Measurements from ENCODE around the gene MLC1.

MLC1 gene

DNA sequence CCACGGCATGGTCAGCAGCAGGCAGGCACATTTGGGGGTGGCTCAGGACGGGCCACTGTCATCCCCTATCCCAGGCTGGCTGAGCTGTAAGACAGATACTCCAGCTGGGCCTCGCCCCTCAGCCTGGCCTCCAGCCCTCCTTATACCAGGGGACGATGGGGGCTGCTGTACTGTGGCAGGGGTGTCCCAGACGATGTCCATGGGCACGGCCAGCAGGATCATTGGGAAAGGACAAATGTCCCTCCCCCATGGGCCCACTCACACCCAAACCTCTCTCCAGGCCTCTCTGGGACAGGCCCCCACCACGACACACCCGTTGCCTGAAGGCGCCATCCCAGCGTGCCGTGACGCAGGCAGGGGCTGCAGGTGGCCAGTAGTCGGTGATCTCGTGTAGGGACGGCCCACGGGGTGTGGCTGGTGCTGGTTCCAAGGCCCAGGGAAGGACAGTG is 71.1 kb downstream of the MLC1 start:
- DNase-seq (ENCODE audit: low read depth) = no peak
- TF ChIP-seq, protein P1, sequence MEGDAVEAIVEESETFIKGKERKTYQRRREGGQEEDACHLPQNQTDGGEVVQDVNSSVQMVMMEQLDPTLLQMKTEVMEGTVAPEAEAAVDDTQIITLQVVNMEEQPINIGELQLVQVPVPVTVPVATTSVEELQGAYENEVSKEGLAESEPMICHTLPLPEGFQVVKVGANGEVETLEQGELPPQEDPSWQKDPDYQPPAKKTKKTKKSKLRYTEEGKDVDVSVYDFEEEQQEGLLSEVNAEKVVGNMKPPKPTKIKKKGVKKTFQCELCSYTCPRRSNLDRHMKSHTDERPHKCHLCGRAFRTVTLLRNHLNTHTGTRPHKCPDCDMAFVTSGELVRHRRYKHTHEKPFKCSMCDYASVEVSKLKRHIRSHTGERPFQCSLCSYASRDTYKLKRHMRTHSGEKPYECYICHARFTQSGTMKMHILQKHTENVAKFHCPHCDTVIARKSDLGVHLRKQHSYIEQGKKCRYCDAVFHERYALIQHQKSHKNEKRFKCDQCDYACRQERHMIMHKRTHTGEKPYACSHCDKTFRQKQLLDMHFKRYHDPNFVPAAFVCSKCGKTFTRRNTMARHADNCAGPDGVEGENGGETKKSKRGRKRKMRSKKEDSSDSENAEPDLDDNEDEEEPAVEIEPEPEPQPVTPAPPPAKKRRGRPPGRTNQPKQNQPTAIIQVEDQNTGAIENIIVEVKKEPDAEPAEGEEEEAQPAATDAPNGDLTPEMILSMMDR (IDR thresholded peaks at IDR 0.05; ENCODE audit: insufficient read depth, low read depth, low read length, missing control alignments) = no peak
- H3K4me3 ChIP-seq (ENCODE audit: low read length) = no peak overlapping the region

GRCh38 chr22:50012211-50013181 is 72.7 kb downstream of the MLC1 start, which contains the start of gene IL17REL:
IL17REL (minus strand) TSS chr22:50012765; CDS start chr22:50012646, 119 bp downstream.
- no peak for DNase-seq (ENCODE audit: low read depth)
- TF ChIP-seq, protein P1 (IDR thresholded peaks at IDR 0.05; ENCODE audit: insufficient read depth, low read depth, low read length, missing control alignments) = no peak

DNA sequence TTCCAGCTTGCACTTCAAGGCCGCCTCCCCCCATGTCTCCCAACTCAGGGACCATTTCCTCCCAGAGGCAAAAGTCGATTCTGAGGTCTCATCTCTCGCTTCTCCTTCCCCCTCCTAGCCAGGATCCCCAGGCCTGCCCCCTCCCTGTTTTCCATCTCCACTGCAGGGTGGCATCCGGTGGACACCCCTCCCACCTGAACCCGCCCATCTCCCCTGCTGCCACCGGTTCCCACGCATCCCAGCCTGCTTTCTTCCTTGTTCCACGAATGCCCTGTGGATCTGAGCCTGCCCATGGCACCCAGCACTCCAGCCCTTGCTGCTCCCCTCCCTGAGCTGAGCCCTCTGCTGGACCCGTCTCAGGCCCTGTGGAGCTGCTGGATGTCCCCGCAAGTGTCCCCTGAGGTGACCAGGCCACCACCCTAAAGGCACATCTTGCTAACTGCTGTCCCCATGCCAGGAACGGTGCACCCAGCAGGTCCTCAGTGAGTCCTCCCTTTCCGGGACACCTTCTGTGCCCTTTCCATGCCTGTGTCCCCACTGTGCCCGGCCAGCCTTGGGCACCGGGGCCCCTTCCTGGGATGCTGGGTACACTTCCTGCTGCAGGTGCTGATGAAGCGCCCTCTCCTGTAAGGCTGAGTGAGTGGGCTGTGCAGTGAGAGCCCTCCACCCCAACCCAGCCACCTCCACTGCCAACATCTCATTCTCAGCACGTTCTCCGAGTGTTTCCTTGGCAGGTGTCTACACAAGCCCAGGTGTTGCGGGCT is 73.6 kb downstream of the MLC1 start:
- no peak overlapping the region for H3K4me3 ChIP-seq (ENCODE audit: low read length)
- no peak for DNase-seq (ENCODE audit: low read depth)
- TF ChIP-seq, protein P1 (IDR thresholded peaks at IDR 0.05; ENCODE audit: insufficient read depth, low read depth, low read length, missing control alignments) = no peak

More at GRCh38 chr22:50012211-50013181, 72.7 kb downstream of the MLC1 start, which contains the start of gene IL17REL:
- H3K4me3 ChIP-seq (ENCODE audit: low read length) = no peak within 1 kb of the TSS

GRCh38 chr22:50010676-50011446 is 74.4 kb downstream of the MLC1 start:
- TF ChIP-seq, protein P1 (IDR thresholded peaks at IDR 0.05; ENCODE audit: insufficient read depth, low read depth, low read length, missing control alignments) = no peak
- no peak overlapping the region for H3K4me3 ChIP-seq (ENCODE audit: low read length)
- no peak for DNase-seq (ENCODE audit: low read depth)

- no peak overlapping the region for H3K4me3 ChIP-seq (ENCODE audit: low read length)
- no peak for DNase-seq (ENCODE audit: low read depth)
- TF ChIP-seq, protein P1 (IDR thresholded peaks at IDR 0.05; ENCODE audit: insufficient read depth, low read depth, low read length, missing control alignments) = no peak
These were observed 75.2 kb downstream of the MLC1 start for GRCh38 chr22:50009765-50010675.

All from epithelial cell of esophagus (primary cell).